ENCODE results near the gene PSAP. TPM values are rescaled to one million over a fixed set of nuclear protein-coding genes. Genes with fewer than 3 reads are reported as not detected.
A peak's percentile ranks its signal among the peaks of the same experiment; 100 is the strongest.

PSAP gene
- polyA plus RNA-seq, 2 of the 4 experiments (the other 2 are of a cell fraction), result 690 to 1,519 TPM

GRCh38 chr10:71766717-71767419, 84.2 kb downstream of the PSAP start (continued):
- TF ChIP-seq ATOH8 (CRISPR knock-in tag; IDR thresholded peaks at IDR 0.05; ENCODE audit: low read depth) (no peak), RAD21 (conservative IDR thresholded peaks at IDR 0.05 in 1 of 2, IDR thresholded peaks at IDR 0.05 in 1 of 2) (peak; percentile 0 to 16; a peak in 2 of 5 replicates), JUNB (IDR thresholded peaks at IDR 0.05) (peak; percentile 86), E2F6 (IDR thresholded peaks at IDR 0.05; ENCODE audit: borderline replicate concordance, low read depth) (peak; percentile 83), SMC3 (IDR thresholded peaks at IDR 0.05) (peak; percentile 21; the same call in 1 of the 3 replicates), POLR2A (IDR thresholded peaks at IDR 0.05; ENCODE audit: low read length) (no peak), JUN (IDR thresholded peaks at IDR 0.05) (peak; percentile 85 to 86), HEYL (CRISPR knock-in tag; IDR thresholded peaks at IDR 0.05) (no peak), TP53 (CRISPR knock-in tag; IDR thresholded peaks at IDR 0.05) (peak; percentile 46; the same call in 1 of the 2 replicates), EHMT2 (IDR thresholded peaks at IDR 0.05; ENCODE audit: low read depth) (no peak), EP300 (IDR thresholded peaks at IDR 0.05) (peak; percentile 75 to 87; a peak in 3 of 5 replicates), POLR2AphosphoS2 (conservative IDR thresholded peaks at IDR 0.05; ENCODE audit: low read length) (no peak), RFX5 (IDR thresholded peaks at IDR 0.05) (no peak), CHD2 (IDR thresholded peaks at IDR 0.05; ENCODE audit: low read length, partially characterized antibody) (no peak), MAFK (IDR thresholded peaks at IDR 0.05; ENCODE audit: partially characterized antibody) (no peak), GATA3 (IDR thresholded peaks at IDR 0.05; ENCODE audit: borderline replicate concordance) (peak; percentile 91), TFCP2L1 (CRISPR knock-in tag; IDR thresholded peaks at IDR 0.05) (no peak), ESRRA (IDR thresholded peaks at IDR 0.05; ENCODE audit: borderline replicate concordance, low read length) (peak; percentile 91), FOSL2 (IDR thresholded peaks at IDR 0.05) (peak; percentile 87), FOSL2 (CRISPR knock-in tag; IDR thresholded peaks at IDR 0.05) (peak; percentile 93), HES2 (IDR thresholded peaks at IDR 0.05) (no peak), HOXB13 (CRISPR knock-in tag; IDR thresholded peaks at IDR 0.05; ENCODE audit: low read depth) (peak; percentile 68; the same call in 1 of the 2 replicates), NR3C1 (IDR thresholded peaks at IDR 0.05) (no peak), PBX3 (IDR thresholded peaks at IDR 0.05) (peak; percentile 93), ZFP36 (IDR thresholded peaks at IDR 0.05; ENCODE audit: borderline replicate concordance, partially characterized antibody) (peak; percentile 90), BCL3 (IDR thresholded peaks at IDR 0.05) (no peak), USF2 (IDR thresholded peaks at IDR 0.05) (no peak), ZSCAN20 (CRISPR knock-in tag; IDR thresholded peaks at IDR 0.05) (no peak), MAZ (IDR thresholded peaks at IDR 0.05; ENCODE audit: borderline replicate concordance, low read depth, low read length) (no peak), CBX2 (IDR thresholded peaks at IDR 0.05; ENCODE audit: borderline replicate concordance, low read depth) (no peak), BHLHE40 (IDR thresholded peaks at IDR 0.05; ENCODE audit: low read depth, low read length) (peak; percentile 83), FOXS1 (CRISPR knock-in tag; IDR thresholded peaks at IDR 0.05) (no peak), RARB (CRISPR knock-in tag; IDR thresholded peaks at IDR 0.05) (peak; percentile 98), RNF2 (IDR thresholded peaks at IDR 0.05; ENCODE audit: borderline replicate concordance, low read depth) (no peak), PHF8 (IDR thresholded peaks at IDR 0.05; ENCODE audit: borderline replicate concordance, low read depth) (no peak), RCOR1 (IDR thresholded peaks at IDR 0.05; ENCODE audit: low read depth, low read length) (peak; percentile 81), MAX (IDR thresholded peaks at IDR 0.05) (peak; percentile 92), NFE2L2 (conservative IDR thresholded peaks at IDR 0.05; ENCODE audit: low read length) (no peak)
